Mucosa of stomach (tissue), 1 donor: Measurements from ENCODE around the gene ARFGEF2.

Experiments used
- H3K27me3 ChIP-seq: one replicate; pipeline ENCODE4 v1.7.0; 2013; ENCODE audit warnings: mild to moderate bottlenecking, low read length; ENCODE audit not compliant: control insufficient read depth, insufficient read depth
- H3K36me3 ChIP-seq: one replicate; pipeline ENCODE4 v1.7.0; 2013; ENCODE audit warnings: low read length; ENCODE audit not compliant: control insufficient read depth, insufficient read depth
- H3K4me1 ChIP-seq: one replicate; pipeline ENCODE4 v1.7.0; 2013; ENCODE audit warnings: mild to moderate bottlenecking, low read length; ENCODE audit not compliant: control insufficient read depth, insufficient read depth
- H3K4me3 ChIP-seq: one replicate; pipeline ENCODE4 v1.7.0; 2013; ENCODE audit warnings: low read length
- H3K9ac ChIP-seq: one replicate; pipeline ENCODE4 v1.7.0; 2013; ENCODE audit warnings: mild to moderate bottlenecking, low read length, moderate library complexity
- H3K9me3 ChIP-seq: one replicate; pipeline ENCODE4 v1.7.0; 2013; ENCODE audit warnings: mild to moderate bottlenecking, low read length, moderate library complexity; ENCODE audit not compliant: control insufficient read depth
- donor health status: Pancreatic carcinoma.

The ARFGEF2 gene

DNA sequence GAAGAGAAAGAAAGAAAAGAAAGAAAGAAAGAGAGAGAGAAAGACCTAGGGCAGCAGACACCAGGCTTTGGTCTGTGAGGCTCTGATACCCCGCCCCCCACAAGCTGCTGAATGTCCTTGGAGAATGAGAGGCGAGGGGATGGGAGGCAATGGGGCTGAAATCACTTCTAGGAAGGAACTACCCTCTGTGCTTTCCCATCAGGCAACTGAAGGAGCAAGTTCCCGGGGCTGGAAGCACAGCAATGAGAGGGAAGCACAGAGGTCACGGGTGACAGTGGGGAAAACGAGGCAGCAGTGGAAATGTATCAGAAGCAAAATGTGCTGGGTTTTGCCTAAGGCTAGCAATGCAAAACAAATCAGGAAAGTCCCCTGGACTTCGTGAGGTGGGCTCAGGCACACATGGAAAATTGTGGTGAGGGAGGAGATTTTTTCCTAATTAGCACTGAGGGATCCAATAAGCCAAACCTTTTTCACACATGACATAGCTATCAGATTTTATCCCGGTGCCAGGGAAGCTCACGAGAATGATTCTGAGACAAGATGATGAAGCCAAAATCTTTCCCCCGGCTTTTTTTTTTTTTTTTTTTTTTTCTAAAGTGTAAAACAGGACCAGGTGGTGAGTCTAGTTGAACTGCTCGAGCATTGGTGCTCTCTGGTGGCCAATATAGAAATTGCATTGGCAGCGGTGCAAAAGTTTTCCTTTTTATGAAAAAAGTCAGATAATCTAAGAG is 16.8 kb upstream of the ARFGEF2 start:
- H3K27me3 ChIP-seq = no peaks in the 10 kb centered on the region
- H3K4me1 ChIP-seq = no peaks in the 10 kb centered on the region
- no peaks in the 10 kb centered on the region for H3K9me3 ChIP-seq
- H3K4me3 ChIP-seq = no peak overlapping the region
- H3K36me3 ChIP-seq = no peaks in the 10 kb centered on the region
- no peak overlapping the region for H3K9ac ChIP-seq

DNA sequence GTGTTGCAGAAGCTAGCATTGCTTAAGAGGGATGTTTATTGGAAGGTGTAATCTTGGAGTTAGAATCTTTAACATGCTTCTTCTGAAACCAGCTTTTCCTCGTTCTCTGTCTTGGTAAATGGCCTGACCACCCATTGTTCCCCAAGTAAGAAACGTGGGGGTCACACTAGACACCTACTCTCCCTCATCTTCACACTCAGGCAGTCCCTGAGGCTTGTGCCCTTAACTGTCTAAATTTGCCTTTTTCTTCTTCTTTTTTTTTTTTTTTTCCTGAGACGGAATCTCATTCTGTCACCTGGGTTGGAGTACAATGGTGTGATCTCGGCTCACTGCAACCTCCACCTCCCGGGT is 16.2 kb upstream of the ARFGEF2 start:
- no peaks in the 10 kb centered on the region for H3K27me3 ChIP-seq
- no peak overlapping the region for H3K9ac ChIP-seq
- no peaks in the 10 kb centered on the region for H3K9me3 ChIP-seq
- no peaks in the 10 kb centered on the region for H3K36me3 ChIP-seq
- no peak overlapping the region for H3K4me3 ChIP-seq
- no peaks in the 10 kb centered on the region for H3K4me1 ChIP-seq

DNA sequence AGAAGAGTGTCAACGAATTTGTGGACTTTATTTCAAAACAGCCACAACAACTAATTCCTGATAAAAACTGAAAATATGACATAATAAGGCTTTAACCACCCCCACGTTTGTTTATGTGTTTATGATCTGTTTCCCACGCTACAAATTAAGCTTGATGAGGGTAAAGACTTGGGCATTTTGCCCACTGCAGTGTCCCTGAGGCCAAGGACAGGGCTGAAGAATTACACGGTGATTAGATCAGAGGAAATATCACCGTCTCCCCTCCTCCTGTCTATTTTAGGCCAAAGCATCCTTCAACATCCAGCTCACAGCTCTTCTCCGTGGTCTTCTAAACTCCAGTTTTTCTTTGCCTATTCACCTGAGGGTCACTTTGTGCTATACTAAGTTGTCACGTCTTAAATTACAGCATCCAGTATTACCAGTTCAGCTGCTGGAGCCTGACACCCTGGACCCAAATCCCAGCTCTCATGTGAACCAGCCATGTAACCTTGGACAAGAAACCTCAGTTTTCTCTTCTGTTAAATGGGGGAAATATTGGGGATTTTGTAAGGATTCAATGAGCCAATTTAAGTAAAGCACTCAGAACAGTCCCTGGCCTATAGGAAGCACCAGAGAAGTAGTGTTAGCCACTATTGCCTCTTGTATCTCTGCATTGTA is 15.2 kb upstream of the ARFGEF2 start:
- H3K4me3 ChIP-seq = no peak overlapping the region
- H3K9ac ChIP-seq = no peak overlapping the region
- no peaks in the 10 kb centered on the region for H3K36me3 ChIP-seq
- no peaks in the 10 kb centered on the region for H3K4me1 ChIP-seq
- no peaks in the 10 kb centered on the region for H3K9me3 ChIP-seq
- H3K27me3 ChIP-seq = no peaks in the 10 kb centered on the region

DNA sequence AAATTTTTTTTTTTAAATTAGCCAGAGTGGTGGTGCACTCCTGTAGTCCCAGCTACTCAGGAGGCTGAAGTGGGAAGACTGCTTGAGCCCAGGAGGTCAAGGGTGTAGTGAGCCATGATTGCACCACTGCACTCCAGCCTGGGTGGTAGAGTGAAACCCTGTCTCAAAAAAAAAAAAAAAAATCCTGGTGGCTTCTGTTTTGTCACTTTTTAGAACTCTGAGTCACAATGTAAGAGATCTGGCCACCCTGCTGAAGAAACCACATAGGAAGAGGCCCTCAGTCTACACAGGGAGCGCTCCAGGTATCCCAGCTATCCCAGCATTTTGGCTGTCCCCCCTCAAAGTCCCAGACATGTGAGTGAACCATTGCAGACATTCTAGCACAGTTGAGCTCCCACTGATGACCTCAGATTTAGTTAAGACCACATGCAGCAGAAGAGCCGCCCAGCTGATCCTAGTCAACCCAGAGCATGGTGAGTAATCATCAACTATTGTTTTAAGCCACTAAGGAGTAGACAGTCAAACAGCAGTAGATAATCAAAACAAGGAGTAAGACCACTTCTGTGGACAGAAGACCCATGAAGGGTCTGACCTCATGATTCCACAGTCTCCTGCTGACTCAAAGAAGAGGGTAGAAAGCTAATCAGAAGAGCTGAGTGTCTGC is 12.7 kb upstream of the ARFGEF2 start:
- Histone ChIP-seq H3K9ac (no peak overlapping the region), H3K36me3 (no peaks in the 10 kb centered on the region), H3K9me3 (no peaks in the 10 kb centered on the region), H3K4me3 (no peak overlapping the region), H3K4me1 (no peaks in the 10 kb centered on the region), H3K27me3 (no peaks in the 10 kb centered on the region)

DNA sequence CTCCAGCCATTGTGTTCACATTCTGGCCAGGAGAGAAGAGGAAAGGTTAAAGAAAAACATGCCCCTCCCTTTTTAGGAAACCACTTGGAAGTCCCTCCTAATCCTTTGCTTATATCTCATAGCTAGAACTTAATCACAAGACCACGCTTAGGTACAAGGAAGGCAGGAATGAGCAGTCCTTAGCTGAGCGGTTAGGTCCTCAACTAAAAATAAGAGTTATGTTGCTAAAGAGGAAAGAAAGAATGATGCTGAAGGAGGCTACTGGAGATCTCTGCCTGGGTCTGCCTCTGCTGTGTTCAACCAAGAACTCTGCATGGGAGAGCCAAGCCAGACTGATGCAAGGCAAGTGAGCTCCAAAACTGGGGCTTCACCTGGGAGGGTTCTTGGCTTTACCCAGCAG is 11.6 kb upstream of the ARFGEF2 start:
- H3K9ac ChIP-seq = no peak overlapping the region
- H3K27me3 ChIP-seq = no peaks in the 10 kb centered on the region
- no peak overlapping the region for H3K4me3 ChIP-seq
- H3K9me3 ChIP-seq = no peaks in the 10 kb centered on the region
- no peaks in the 10 kb centered on the region for H3K36me3 ChIP-seq
- H3K4me1 ChIP-seq = no peaks in the 10 kb centered on the region

DNA sequence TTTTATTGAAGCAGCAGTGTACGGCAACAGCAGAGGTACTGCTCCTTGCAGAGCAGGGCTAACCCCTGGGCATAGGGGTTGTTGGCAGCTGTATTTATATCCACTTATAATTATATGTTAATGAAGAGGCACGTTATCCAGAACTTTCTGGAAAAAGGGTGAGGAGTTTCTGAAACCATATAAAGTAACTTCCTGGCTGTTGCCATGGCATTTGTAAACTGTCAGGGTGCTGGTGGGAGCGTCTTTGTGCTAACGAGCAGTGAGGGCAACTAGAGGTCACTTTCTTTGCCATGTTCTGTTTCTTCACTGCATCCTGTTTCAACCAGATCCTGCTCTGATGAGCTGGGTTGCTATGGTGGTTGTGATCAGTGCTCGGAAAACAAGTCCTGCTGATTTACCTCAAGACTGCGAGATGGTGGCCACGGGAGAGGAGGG is 11.1 kb upstream of the ARFGEF2 start:
- H3K9ac ChIP-seq = no peak overlapping the region
- no peak overlapping the region for H3K4me3 ChIP-seq
- no peaks in the 10 kb centered on the region for H3K9me3 ChIP-seq
- no peaks in the 10 kb centered on the region for H3K4me1 ChIP-seq
- H3K36me3 ChIP-seq = no peaks in the 10 kb centered on the region
- H3K27me3 ChIP-seq = no peaks in the 10 kb centered on the region

DNA sequence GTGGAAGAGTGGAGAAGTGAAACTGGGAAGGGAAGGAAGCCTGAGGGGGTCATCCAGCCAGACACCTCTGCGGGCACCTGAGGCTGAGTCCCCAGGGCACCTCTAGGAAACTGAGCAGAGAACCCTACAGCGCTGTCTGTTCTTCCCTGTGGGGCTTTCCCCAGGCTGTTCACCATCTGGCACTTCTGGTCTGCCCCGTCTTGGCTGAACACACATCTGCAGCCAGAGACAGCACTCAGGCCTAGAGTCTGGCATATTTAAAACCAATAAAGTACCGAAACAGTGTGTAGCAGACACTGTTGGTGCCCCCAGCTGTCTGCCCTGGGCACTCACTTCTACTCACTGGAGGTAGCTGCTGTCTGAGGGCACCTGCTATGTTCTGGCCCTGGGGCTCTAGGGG is 9.4 kb upstream of the ARFGEF2 start:
- Histone ChIP-seq H3K4me3 (no peak overlapping the region), H3K4me1 (no peaks in the 10 kb centered on the region), H3K36me3 (no peaks in the 10 kb centered on the region), H3K9ac (no peak overlapping the region), H3K9me3 (no peaks in the 10 kb centered on the region), H3K27me3 (no peaks in the 10 kb centered on the region)

DNA sequence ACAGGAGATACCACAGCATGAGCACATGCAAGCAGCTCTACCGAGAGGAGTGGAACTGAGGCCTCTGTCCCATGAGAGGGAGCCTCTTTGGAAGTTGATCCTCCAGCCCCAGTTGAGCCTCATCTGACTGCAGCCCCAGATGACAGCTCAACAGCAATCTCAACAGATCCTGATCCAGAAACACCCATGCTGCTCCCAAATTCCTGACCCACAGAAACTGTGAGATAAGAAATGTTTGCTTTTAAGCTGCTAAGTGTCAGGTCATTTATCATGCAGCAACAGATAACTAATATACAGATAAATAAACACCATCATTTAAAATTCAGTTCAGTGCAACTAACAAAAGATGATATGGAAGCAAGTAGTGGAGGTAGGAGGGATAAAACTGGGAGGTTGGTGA is 4.8 kb upstream of the ARFGEF2 start:
- H3K36me3 ChIP-seq = no peaks in the 10 kb centered on the region
- H3K27me3 ChIP-seq = no peaks in the 10 kb centered on the region
- no peak overlapping the region for H3K9ac ChIP-seq
- no peaks in the 10 kb centered on the region for H3K9me3 ChIP-seq
- no peaks in the 10 kb centered on the region for H3K4me1 ChIP-seq
- H3K4me3 ChIP-seq = no peak overlapping the region

DNA sequence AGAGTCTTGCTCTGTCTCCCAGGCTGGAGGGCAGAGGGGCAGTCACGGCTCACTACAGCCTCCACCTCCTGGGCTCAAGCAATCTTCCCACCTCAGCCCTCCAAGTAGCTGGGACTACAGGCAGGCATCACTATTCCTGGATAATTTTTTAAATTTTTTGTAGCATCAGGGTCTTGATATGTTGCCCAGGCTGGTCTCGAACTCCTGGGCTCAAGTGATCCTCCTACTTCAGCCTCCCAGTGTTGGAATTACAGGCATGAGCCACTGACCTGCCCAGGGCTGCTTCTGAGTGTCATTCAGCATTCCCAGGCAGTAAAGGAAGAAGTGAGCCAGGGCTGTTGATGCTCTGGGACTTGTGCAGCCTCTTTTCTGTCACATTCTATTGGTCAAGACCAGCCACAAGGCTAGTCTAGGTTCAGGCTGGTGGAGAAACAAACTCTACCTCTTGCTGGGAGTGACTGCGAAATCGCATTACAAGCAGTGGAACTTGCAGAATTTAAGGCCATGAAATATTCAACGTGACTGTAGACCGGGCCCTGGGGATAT is 2.1 kb upstream of the ARFGEF2 start:
- H3K9me3 ChIP-seq = no peaks in the 10 kb centered on the region
- H3K4me1 ChIP-seq = peaks cover 14% of the 10 kb centered on the region
- no peak overlapping the region for H3K9ac ChIP-seq
- no peaks in the 10 kb centered on the region for H3K27me3 ChIP-seq
- no peaks in the 10 kb centered on the region for H3K36me3 ChIP-seq
- H3K4me3 ChIP-seq = no peak overlapping the region

DNA sequence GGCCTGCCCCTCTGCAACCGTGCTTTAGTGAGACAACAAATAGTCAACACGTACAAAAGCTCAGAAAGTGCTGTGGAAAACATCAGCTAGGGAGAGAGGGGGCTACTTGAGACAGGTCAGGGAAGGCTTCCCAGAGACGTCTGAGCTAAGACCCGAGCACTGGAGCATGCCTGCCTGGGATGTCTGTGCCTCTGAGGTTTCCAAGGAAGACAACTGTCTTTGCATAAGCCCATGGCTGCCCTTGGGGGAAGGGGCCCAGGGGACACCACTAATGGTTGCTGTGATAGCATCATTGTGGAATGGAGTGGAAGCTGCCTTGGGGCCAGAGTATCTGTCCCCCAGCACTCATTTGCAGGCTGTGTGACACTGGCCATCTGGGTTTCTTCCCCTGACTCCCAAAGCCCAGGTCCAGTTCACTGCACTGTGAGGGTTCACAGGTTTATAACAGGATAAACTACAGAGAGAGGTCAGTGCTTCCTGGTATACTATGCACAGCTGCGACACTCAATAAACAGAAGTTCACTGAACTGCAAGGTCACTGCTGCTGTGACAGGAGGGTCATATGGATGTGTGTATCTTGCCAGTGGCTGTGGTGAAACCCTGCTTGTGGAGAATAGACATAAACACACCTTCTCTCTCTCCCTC is 1.5 kb upstream of the ARFGEF2 start:
- Histone ChIP-seq H3K4me1 (peaks cover 18% of the 10 kb centered on the region), H3K9me3 (no peaks in the 10 kb centered on the region), H3K36me3 (no peaks in the 10 kb centered on the region), H3K27me3 (no peaks in the 10 kb centered on the region), H3K4me3 (no peak overlapping the region), H3K9ac (no peak overlapping the region)

DNA sequence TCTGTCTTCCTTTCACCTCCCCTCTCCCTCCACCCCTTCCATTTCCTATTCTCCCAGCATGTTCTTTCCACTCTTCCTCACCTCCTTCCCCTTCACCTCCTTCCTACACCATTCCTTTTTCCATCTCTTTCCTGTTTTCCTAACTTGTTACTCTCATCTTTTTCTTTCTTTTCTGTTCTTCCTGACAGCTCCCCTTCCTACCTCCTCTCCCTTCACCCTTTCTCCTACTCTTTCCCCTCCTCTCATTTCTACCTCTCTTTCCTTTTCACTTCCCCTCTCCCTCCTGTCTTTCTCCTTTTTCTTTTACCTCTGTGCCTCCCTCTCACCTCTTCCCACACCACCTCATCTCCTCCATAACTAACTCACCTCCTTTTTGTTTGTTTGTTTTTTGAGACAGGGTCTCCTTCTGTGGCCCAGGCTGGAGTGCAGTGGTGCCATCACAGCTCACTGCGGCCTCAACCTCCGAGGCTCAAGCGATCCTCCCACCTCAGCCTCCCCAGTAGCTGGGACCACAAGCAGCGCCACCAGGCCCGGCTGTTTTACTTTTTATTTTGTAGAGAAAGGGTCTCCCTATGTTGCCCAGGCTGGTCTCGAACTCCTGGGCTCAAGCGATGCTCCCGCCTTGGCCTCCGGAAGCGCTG is 864 bp upstream of the ARFGEF2 start:
- H3K4me3 ChIP-seq = no peak overlapping the region
- peak overlapping the region; percentile 93 for H3K9ac ChIP-seq
- H3K27me3 ChIP-seq = no peaks in the 10 kb centered on the region
- no peaks in the 10 kb centered on the region for H3K36me3 ChIP-seq
- peaks cover 21% of the 10 kb centered on the region for H3K4me1 ChIP-seq
- H3K9me3 ChIP-seq = no peaks in the 10 kb centered on the region
